ENCODE results near the gene TMEM176A. TPM values are rescaled to one million over a fixed set of nuclear protein-coding genes. Genes with fewer than 3 reads are reported as not detected.

TMEM176A gene
- total RNA-seq, 1 experiment from 2014 or later, result 0.39 TPM

GRCh38 chr7:150778738-150779301 lies 21.7 kb upstream of the TMEM176A start:
- Histone ChIP-seq H3K4me1 (ENCODE audit: control insufficient read depth, insufficient read depth, low read length) (peaks cover 3% of the 10 kb centered on the region; the same call in 1 of the 2 replicates), H3K4me3 (ENCODE audit: low read depth in 2 of 2, low read length in 2 of 2) (no peak overlapping the region), H3K27ac (ENCODE audit: low read length) (no peak overlapping the region), H3K9me3 (ENCODE audit: control insufficient read depth, insufficient read depth, low read depth, low read length) (no peaks in the 10 kb centered on the region), H3K36me3 (ENCODE audit: control insufficient read depth, insufficient read depth, low read length) (no peaks in the 10 kb centered on the region), H3K27me3 (ENCODE audit: control insufficient read depth, insufficient read depth, low read length) (no peaks in the 10 kb centered on the region; the same call in none of the 2 replicates)
- CTCF ChIA-PET, result interaction anchor here (1.1 kb wide), 1 partner anchor 20 kb away, joined by 12 read pairs; no protein-coding TSS in a partner anchor
- TF ChIP-seq, protein P1, sequence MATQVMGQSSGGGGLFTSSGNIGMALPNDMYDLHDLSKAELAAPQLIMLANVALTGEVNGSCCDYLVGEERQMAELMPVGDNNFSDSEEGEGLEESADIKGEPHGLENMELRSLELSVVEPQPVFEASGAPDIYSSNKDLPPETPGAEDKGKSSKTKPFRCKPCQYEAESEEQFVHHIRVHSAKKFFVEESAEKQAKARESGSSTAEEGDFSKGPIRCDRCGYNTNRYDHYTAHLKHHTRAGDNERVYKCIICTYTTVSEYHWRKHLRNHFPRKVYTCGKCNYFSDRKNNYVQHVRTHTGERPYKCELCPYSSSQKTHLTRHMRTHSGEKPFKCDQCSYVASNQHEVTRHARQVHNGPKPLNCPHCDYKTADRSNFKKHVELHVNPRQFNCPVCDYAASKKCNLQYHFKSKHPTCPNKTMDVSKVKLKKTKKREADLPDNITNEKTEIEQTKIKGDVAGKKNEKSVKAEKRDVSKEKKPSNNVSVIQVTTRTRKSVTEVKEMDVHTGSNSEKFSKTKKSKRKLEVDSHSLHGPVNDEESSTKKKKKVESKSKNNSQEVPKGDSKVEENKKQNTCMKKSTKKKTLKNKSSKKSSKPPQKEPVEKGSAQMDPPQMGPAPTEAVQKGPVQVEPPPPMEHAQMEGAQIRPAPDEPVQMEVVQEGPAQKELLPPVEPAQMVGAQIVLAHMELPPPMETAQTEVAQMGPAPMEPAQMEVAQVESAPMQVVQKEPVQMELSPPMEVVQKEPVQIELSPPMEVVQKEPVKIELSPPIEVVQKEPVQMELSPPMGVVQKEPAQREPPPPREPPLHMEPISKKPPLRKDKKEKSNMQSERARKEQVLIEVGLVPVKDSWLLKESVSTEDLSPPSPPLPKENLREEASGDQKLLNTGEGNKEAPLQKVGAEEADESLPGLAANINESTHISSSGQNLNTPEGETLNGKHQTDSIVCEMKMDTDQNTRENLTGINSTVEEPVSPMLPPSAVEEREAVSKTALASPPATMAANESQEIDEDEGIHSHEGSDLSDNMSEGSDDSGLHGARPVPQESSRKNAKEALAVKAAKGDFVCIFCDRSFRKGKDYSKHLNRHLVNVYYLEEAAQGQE (IDR thresholded peaks at IDR 0.05; ENCODE audit: insufficient read depth in 1 of 2, low read depth in 2 of 2, low read length in 1 of 2), result no peak
- TF ChIP-seq POLR2AphosphoS5 (IDR thresholded peaks at IDR 0.05; ENCODE audit: low read depth, low read length), result no peak
- TF ChIP-seq SIN3A (IDR thresholded peaks at IDR 0.05; ENCODE audit: borderline replicate concordance, insufficient read depth, low read depth, low read length), result no peak
- TF ChIP-seq, protein P2, sequence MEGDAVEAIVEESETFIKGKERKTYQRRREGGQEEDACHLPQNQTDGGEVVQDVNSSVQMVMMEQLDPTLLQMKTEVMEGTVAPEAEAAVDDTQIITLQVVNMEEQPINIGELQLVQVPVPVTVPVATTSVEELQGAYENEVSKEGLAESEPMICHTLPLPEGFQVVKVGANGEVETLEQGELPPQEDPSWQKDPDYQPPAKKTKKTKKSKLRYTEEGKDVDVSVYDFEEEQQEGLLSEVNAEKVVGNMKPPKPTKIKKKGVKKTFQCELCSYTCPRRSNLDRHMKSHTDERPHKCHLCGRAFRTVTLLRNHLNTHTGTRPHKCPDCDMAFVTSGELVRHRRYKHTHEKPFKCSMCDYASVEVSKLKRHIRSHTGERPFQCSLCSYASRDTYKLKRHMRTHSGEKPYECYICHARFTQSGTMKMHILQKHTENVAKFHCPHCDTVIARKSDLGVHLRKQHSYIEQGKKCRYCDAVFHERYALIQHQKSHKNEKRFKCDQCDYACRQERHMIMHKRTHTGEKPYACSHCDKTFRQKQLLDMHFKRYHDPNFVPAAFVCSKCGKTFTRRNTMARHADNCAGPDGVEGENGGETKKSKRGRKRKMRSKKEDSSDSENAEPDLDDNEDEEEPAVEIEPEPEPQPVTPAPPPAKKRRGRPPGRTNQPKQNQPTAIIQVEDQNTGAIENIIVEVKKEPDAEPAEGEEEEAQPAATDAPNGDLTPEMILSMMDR (IDR thresholded peaks at IDR 0.05), result peak; percentile 94
- TF ChIP-seq TCF7L2 (IDR thresholded peaks at IDR 0.05; ENCODE audit: low read depth, low read length), result no peak
- intact Hi-C loops (cut with micrococcal nuclease; ENCODE audit: unreplicated experiment), result loop anchor here (5.0 kb wide), 1 partner anchor 208 kb away; no protein-coding TSS in a partner anchor
- in situ Hi-C loops (cut with HindIII; ENCODE audit: low pct_unique_long_range_greater_than_20kb, low sequenced_read_pairs), result no loop called here
- peak; percentile 99 for ATAC-seq
- peak; percentile 55 for DNase-seq (ENCODE audit: low read depth, low spot score)
- POLR2A ChIA-PET, result no interaction called here
- BruUV-seq (replicated peaks), result no TSS peak

- no TSS peak for BruUV-seq (replicated peaks)
- ChIA-PET CTCF (no interaction called here), POLR2A (no interaction called here)
- H3K27ac ChIP-seq (ENCODE audit: low read length), result no peak overlapping the region
- TF ChIP-seq, protein P1 (IDR thresholded peaks at IDR 0.05; ENCODE audit: insufficient read depth in 1 of 2, low read depth in 2 of 2, low read length in 1 of 2), result no peak
- TF ChIP-seq, protein P2 (IDR thresholded peaks at IDR 0.05), result no peak
- TF ChIP-seq SIN3A (IDR thresholded peaks at IDR 0.05; ENCODE audit: borderline replicate concordance, insufficient read depth, low read depth, low read length) (no peak), TCF7L2 (IDR thresholded peaks at IDR 0.05; ENCODE audit: low read depth, low read length) (no peak), POLR2AphosphoS5 (IDR thresholded peaks at IDR 0.05; ENCODE audit: low read depth, low read length) (no peak)
- no peak for DNase-seq (ENCODE audit: low read depth, low spot score)
- H3K27me3 ChIP-seq (ENCODE audit: control insufficient read depth, insufficient read depth, low read length), result no peaks in the 10 kb centered on the region; the same call in none of the 2 replicates
- H3K4me1 ChIP-seq (ENCODE audit: control insufficient read depth, insufficient read depth, low read length), result peaks cover 3% of the 10 kb centered on the region; the same call in 1 of the 2 replicates
- H3K36me3 ChIP-seq (ENCODE audit: control insufficient read depth, insufficient read depth, low read length), result no peaks in the 10 kb centered on the region
- no peak overlapping the region for H3K4me3 ChIP-seq (ENCODE audit: low read depth in 2 of 2, low read length in 2 of 2)
- in situ Hi-C loops (cut with HindIII; ENCODE audit: low pct_unique_long_range_greater_than_20kb, low sequenced_read_pairs), result no loop called here
- intact Hi-C loops (cut with micrococcal nuclease; ENCODE audit: unreplicated experiment), result loop anchor here (5.0 kb wide), 1 partner anchor 97 kb away; no protein-coding TSS in a partner anchor
- ATAC-seq, result no peak
- no peaks in the 10 kb centered on the region for H3K9me3 ChIP-seq (ENCODE audit: control insufficient read depth, insufficient read depth, low read depth, low read length)
Observed at GRCh38 chr7:150780292-150780691, 20.3 kb upstream of the TMEM176A start.
